ENCODE data around the gene PRR3. TPM values are rescaled to one million over a fixed set of nuclear protein-coding genes. Genes with fewer than 3 reads are reported as not detected.

The PRR3 gene
- total and polyA plus RNA-seq, 9 of the 15 experiments (the other 6 are each of a cell fraction or from before 2014, with no cell fraction given), result 23.5 to 59.6 (median 28.8) TPM

DNA sequence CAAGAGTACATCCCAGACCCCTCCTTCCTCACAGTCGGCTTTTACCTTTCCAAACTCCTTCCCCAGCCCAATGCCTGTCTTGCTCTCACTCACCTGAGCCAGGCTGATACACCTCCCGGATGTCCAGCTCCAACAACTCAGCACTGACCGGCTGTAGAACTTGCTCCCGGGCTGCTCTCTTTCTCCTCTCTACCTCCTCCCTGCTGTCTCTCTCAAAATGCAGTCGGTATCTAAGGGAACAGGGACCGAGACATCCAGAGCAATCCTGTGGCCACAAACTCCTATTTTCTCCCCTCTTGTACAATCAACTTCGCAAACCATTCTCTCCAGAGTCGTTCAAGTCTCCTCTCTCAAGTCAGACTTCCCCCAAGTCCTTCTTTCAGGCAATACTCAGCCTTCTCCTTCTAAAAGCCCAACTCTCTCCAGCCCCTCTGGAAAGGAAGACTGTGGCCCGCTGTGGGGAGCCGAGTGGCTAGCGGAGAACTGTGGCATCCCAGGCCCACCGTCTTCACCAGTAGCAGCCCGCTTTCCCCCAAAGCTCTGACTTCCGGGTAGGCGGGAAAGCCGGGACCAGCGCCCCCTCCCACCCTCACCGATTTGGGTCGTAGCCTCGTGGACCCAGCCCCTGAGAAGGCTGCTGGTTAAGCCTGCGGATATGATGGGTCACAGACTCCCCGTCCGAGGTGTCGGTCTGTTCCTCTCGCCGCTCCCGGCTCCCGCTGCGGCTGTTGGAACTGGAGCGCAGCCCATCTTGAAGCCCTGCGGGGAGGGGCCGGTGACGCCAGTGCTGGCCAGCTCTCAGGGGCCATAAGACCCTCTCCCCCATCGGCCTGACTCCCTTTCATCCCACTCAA, 1.9 kb upstream of the PRR3 start (continued):
- TF ChIP-seq, protein P1, sequence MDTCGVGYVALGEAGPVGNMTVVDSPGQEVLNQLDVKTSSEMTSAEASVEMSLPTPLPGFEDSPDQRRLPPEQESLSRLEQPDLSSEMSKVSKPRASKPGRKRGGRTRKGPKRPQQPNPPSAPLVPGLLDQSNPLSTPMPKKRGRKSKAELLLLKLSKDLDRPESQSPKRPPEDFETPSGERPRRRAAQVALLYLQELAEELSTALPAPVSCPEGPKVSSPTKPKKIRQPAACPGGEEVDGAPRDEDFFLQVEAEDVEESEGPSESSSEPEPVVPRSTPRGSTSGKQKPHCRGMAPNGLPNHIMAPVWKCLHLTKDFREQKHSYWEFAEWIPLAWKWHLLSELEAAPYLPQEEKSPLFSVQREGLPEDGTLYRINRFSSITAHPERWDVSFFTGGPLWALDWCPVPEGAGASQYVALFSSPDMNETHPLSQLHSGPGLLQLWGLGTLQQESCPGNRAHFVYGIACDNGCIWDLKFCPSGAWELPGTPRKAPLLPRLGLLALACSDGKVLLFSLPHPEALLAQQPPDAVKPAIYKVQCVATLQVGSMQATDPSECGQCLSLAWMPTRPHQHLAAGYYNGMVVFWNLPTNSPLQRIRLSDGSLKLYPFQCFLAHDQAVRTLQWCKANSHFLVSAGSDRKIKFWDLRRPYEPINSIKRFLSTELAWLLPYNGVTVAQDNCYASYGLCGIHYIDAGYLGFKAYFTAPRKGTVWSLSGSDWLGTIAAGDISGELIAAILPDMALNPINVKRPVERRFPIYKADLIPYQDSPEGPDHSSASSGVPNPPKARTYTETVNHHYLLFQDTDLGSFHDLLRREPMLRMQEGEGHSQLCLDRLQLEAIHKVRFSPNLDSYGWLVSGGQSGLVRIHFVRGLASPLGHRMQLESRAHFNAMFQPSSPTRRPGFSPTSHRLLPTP (IDR thresholded peaks at IDR 0.05; ENCODE audit: borderline replicate concordance, extremely low read depth, insufficient read length), result no peak
- TF ChIP-seq PTRF (tag; IDR thresholded peaks at IDR 0.05) (no peak), MCM5 (IDR thresholded peaks at IDR 0.05; ENCODE audit: low read depth) (no peak), KDM4B (IDR thresholded peaks at IDR 0.05; ENCODE audit: borderline replicate concordance in 2 of 2, low read depth in 1 of 2) (no peak), ETV1 (tag; conservative IDR thresholded peaks at IDR 0.05; ENCODE audit: low read depth) (peak; percentile 40; the same call in 1 of the 2 replicates), ZC3H8 (IDR thresholded peaks at IDR 0.05) (no peak), TAL1 (IDR thresholded peaks at IDR 0.05) (no peak), ZNF133 (CRISPR knock-in tag; IDR thresholded peaks at IDR 0.05) (no peak), COPS2 (conservative IDR thresholded peaks at IDR 0.05) (no peak), FOXM1 (IDR thresholded peaks at IDR 0.05; ENCODE audit: low read depth) (no peak), FOXM1 (CRISPR knock-in tag; IDR thresholded peaks at IDR 0.05; ENCODE audit: low read depth) (peak; percentile 53; the same call in 1 of the 2 replicates), ATF1 (CRISPR knock-in tag; IDR thresholded peaks at IDR 0.05) (no peak), ATF1 (tag; IDR thresholded peaks at IDR 0.05) (no peak), CBX8 (IDR thresholded peaks at IDR 0.05; ENCODE audit: borderline replicate concordance, extremely low read depth, low read depth, low read length, poor library complexity, severe bottlenecking) (no peak), GATAD2A (IDR thresholded peaks at IDR 0.05) (0 out of 2 replicates have a peak, but pooled peaks have one; percentile 48), ZNF766 (CRISPR knock-in tag; conservative IDR thresholded peaks at IDR 0.05) (no peak), DNMT1 (IDR thresholded peaks at IDR 0.05) (no peak), BRD9 (IDR thresholded peaks at IDR 0.05; ENCODE audit: low read depth, partially characterized antibody) (no peak)
- TF ChIP-seq, protein P2, sequence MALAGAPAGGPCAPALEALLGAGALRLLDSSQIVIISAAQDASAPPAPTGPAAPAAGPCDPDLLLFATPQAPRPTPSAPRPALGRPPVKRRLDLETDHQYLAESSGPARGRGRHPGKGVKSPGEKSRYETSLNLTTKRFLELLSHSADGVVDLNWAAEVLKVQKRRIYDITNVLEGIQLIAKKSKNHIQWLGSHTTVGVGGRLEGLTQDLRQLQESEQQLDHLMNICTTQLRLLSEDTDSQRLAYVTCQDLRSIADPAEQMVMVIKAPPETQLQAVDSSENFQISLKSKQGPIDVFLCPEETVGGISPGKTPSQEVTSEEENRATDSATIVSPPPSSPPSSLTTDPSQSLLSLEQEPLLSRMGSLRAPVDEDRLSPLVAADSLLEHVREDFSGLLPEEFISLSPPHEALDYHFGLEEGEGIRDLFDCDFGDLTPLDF (CRISPR knock-in tag; IDR thresholded peaks at IDR 0.05), result peak; percentile 46; the same call in 1 of the 2 replicates
- TF ChIP-seq, protein P3, sequence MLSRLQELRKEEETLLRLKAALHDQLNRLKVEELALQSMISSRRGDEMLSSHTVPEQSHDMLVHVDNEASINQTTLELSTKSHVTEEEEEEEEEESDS (CRISPR knock-in tag; IDR thresholded peaks at IDR 0.05), result no peak
- TF ChIP-seq, protein P4, sequence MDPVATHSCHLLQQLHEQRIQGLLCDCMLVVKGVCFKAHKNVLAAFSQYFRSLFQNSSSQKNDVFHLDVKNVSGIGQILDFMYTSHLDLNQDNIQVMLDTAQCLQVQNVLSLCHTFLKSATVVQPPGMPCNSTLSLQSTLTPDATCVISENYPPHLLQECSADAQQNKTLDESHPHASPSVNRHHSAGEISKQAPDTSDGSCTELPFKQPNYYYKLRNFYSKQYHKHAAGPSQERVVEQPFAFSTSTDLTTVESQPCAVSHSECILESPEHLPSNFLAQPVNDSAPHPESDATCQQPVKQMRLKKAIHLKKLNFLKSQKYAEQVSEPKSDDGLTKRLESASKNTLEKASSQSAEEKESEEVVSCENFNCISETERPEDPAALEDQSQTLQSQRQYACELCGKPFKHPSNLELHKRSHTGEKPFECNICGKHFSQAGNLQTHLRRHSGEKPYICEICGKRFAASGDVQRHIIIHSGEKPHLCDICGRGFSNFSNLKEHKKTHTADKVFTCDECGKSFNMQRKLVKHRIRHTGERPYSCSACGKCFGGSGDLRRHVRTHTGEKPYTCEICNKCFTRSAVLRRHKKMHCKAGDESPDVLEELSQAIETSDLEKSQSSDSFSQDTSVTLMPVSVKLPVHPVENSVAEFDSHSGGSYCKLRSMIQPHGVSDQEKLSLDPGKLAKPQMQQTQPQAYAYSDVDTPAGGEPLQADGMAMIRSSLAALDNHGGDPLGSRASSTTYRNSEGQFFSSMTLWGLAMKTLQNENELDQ (CRISPR knock-in tag; IDR thresholded peaks at IDR 0.05; ENCODE audit: borderline replicate concordance), result no peak; the same call in 1 of the 2 replicates
- TF ChIP-seq, protein P5, sequence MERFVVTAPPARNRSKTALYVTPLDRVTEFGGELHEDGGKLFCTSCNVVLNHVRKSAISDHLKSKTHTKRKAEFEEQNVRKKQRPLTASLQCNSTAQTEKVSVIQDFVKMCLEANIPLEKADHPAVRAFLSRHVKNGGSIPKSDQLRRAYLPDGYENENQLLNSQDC (CRISPR knock-in tag; IDR thresholded peaks at IDR 0.05), result no peak
